BJ (cell line): ENCODE data around the gene HJV. TPM values are rescaled to one million over a fixed set of nuclear protein-coding genes. Genes with fewer than 3 reads are reported as not detected.

ENCODE experiments used
- CTCF ChIA-PET: fragments of 350-600 bp; formaldehyde crosslinking; extraction: SDS; loops from one replicate; lab custom pipeline; 2021; ENCODE audit warnings: antibody characterized with exemption, inconsistent platforms; lab: Yijun Ruan, JAX
- POLR2A ChIA-PET: fragments of 300-600 bp; sonication (Branson Sonifier 250); formaldehyde crosslinking; extraction: SDS; loops from one replicate; lab custom pipeline; 2021; ENCODE audit warnings: antibody characterized with exemption; lab: Charles Lee
- DNase-seq: peaks from one replicate; pipeline ENCODE4 v3.0.0-alpha.2; 2011; ENCODE audit warnings: low read depth
- H3K27me3 ChIP-seq: 2 replicates; pipeline ENCODE4 v1.6.0; 2011; ENCODE audit warnings: low read length; ENCODE audit not compliant: control insufficient read depth, insufficient read depth
- H3K36me3 ChIP-seq: 2 replicates; pipeline ENCODE4 v1.5.1; 2011; ENCODE audit warnings: low read length; ENCODE audit not compliant: control insufficient read depth, insufficient read depth
- H3K4me3 ChIP-seq: 2 replicates; pipeline ENCODE4 v1.5.1; 2011; ENCODE audit warnings: low read depth, mild to moderate bottlenecking, control low read depth, low read length
- CTCF ChIP-seq: IDR thresholded peaks from 2 replicates; pipeline ENCODE4 v1.5.1; 2011; ENCODE audit warnings: low read depth, mild to moderate bottlenecking, control low read depth, inconsistent platforms, low read length, moderate library complexity; ENCODE audit not compliant: insufficient read depth
- polyA plus RNA-seq: library from polyadenylated mRNA; depleted of rRNA; stranded (reverse); fragments of >200 nt; gene quantifications from 2 replicates; pipeline ENCODE4 v1.2.3, GENCODE V29; 2011

Gene HJV
- polyA plus RNA-seq, 1 experiment: not detected

GRCh38 chr1:145997016-145997717, 24.4 kb downstream of the HJV start:
- CTCF ChIA-PET: interaction anchor here (0.9 to 12.4 kb wide), 4 partner anchors 9 to 105 kb away, joined by 3 to 117 read pairs (median 10); no protein-coding TSS in a partner anchor
- no peak for DNase-seq
- H3K27me3 ChIP-seq: no peaks in the 10 kb centered on the region
- peaks cover 21% of the 10 kb centered on the region for H3K36me3 ChIP-seq
- TF ChIP-seq CTCF: no peak
- H3K4me3 ChIP-seq: peak overlapping the region; percentile 35
- POLR2A ChIA-PET: interaction anchor here (1.0 kb wide), 1 partner anchor 18 kb away, joined by 3 read pairs; no protein-coding TSS in a partner anchor

- Histone ChIP-seq H3K36me3 (peaks cover 21% of the 10 kb centered on the region), H3K4me3 (peak within 1 kb of the TSS; percentile 56), H3K27me3 (no peaks in the 10 kb centered on the region)
- DNase-seq: peak; percentile 86
- no peak for TF ChIP-seq CTCF
- ChIA-PET POLR2A (interaction anchor here (0.6 to 1.0 kb wide), 3 partner anchors 16 to 43 kb away, joined by 4 to 9 read pairs (median 4); no protein-coding TSS in a partner anchor), CTCF (interaction anchor here (0.5 to 12.4 kb wide), 4 partner anchors 10 to 105 kb away, joined by 3 to 117 read pairs (median 9); no protein-coding TSS in a partner anchor)
Measured at GRCh38 chr1:145996433-145997015, 25.0 kb downstream of the HJV start, which contains the start of gene TXNIP. TSS of gene TXNIP (minus strand) at chr1:145996579. CDS start at chr1:145996266, 313 bp downstream.

DNA sequence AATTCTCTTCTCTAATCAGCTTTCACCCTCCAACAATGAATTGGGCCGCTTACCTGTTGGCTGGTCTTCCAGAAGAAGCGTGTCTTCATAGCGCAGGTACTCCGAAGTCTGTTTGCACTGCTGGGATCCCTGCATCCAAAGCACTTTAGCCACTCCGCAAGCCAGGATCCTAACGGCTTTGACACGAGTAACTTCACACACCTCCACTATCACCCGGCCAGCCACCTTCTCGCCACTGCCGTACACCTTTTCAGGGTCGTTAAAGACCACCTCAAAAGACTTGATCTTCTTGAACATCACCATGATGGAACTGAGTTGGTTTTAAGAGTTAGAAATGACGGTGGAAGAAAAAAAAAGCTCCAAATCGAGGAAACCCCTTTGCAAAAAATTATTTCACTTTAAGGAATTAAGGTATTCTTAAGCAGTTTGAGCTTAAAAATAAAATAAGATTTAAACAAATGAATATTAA, 25.5 kb downstream of the HJV start:
- Histone ChIP-seq H3K27me3 (no peaks in the 10 kb centered on the region), H3K4me3 (peak overlapping the region; percentile 56), H3K36me3 (peaks cover 21% of the 10 kb centered on the region)
- ChIA-PET POLR2A (interaction anchor here (0.6 to 1.0 kb wide), 3 partner anchors 15 to 42 kb away, joined by 4 to 9 read pairs (median 4); no protein-coding TSS in a partner anchor), CTCF (interaction anchor here (0.5 to 12.4 kb wide), 4 partner anchors 12 to 104 kb away, joined by 3 to 117 read pairs (median 4); no protein-coding TSS in a partner anchor)
- DNase-seq: no peak
- no peak for TF ChIP-seq CTCF

DNA sequence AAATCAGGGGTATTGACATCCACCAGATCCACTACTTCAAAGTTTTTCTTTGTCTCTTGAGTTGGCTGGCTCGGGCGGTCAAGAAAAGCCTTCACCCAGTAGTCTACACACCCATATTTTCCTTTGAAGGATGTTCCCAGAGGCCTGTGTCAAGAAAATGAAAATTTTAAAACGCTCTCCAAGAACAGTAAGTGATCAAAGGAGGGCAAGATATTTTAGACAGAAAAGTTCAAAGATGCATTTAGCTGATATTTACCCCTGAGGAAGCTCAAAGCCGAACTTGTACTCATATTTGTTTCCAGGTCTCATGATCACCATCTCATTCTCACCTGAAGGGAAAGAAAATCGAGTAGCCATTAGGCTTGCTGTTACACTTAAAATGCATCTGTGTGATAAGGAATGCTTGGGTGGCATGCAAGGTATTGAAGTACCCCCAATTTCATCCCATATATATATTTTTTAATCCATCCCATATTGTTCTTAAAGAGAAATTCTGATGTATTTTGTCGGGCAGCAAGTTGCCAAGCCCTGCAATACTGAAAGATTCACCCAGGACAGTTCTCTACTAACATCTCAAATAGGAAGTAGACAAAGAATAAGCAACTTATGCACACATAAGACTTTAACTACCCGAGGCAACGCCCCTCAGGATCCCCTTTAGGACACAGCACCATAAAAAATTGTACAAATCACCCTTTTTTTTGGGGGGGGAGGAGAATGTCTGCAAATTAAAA, 26.2 kb downstream of the HJV start:
- Histone ChIP-seq H3K4me3 (peak overlapping the region; percentile 56), H3K27me3 (no peaks in the 10 kb centered on the region), H3K36me3 (peaks cover 21% of the 10 kb centered on the region)
- POLR2A ChIA-PET: interaction anchor here (1.0 kb wide), 1 partner anchor 15 kb away, joined by 9 read pairs; no protein-coding TSS in a partner anchor
- DNase-seq: no peak
- CTCF ChIA-PET: interaction anchor here (1.3 to 12.4 kb wide), 2 partner anchors 13 to 17 kb away, joined by 3 to 117 read pairs; no protein-coding TSS in a partner anchor
- TF ChIP-seq CTCF: no peak
